ENCODE measurements around the gene RAB8A. TPM values are rescaled to one million over a fixed set of nuclear protein-coding genes. Genes with fewer than 3 reads are reported as not detected.
"Not testable (repeated sequence)": the region's sequence is repeated elsewhere in the genome, so short reads cannot be mapped to it uniquely, and the experiment has no call there.

Gene RAB8A
- total RNA-seq, 1 experiment from 2014 or later: 79.1 TPM

GRCh38 chr19:16111909-16112752, 442 bp downstream of the RAB8A start:
- no peak for DNase-seq (ENCODE audit: low read depth)

- no peak for DNase-seq (ENCODE audit: low read depth)
Measured at GRCh38 chr19:16112778-16113177, 1.1 kb downstream of the RAB8A start.

GRCh38 chr19:16113727-16114126, 2.0 kb downstream of the RAB8A start:
- DNase-seq (ENCODE audit: low read depth): no peak

- no peak for DNase-seq (ENCODE audit: low read depth)
Measured at GRCh38 chr19:16115301-16116039, 3.8 kb downstream of the RAB8A start.

- no peak for DNase-seq (ENCODE audit: low read depth)
Measured at GRCh38 chr19:16116067-16116466, 4.4 kb downstream of the RAB8A start.

- DNase-seq (ENCODE audit: low read depth): no peak
Measured at GRCh38 chr19:16117594-16118033, 5.9 kb downstream of the RAB8A start.

GRCh38 chr19:16118489-16119033, 6.9 kb downstream of the RAB8A start:
- DNase-seq (ENCODE audit: low read depth): no peak

GRCh38 chr19:16119075-16119857, 7.6 kb downstream of the RAB8A start:
- not testable (repeated sequence) for DNase-seq (ENCODE audit: low read depth)

- no peak for DNase-seq (ENCODE audit: low read depth)
Measured at GRCh38 chr19:16121141-16121540, 9.5 kb downstream of the RAB8A start.

- no peak for DNase-seq (ENCODE audit: low read depth)
Measured at GRCh38 chr19:16121967-16122366, 10.3 kb downstream of the RAB8A start.

GRCh38 chr19:16124953-16125352, 13.3 kb downstream of the RAB8A start:
- no peak for DNase-seq (ENCODE audit: low read depth)

GRCh38 chr19:16125737-16126495, 14.2 kb downstream of the RAB8A start:
- DNase-seq (ENCODE audit: low read depth): no peak

- DNase-seq (ENCODE audit: low read depth): no peak
Measured at GRCh38 chr19:16127080-16127479, 15.4 kb downstream of the RAB8A start.

- no peak for DNase-seq (ENCODE audit: low read depth)
Measured at GRCh38 chr19:16127776-16128371, 16.2 kb downstream of the RAB8A start.

- DNase-seq (ENCODE audit: low read depth): no peak
Measured at GRCh38 chr19:16131648-16132047, 20.0 kb downstream of the RAB8A start.

GRCh38 chr19:16133818-16134217, 22.1 kb downstream of the RAB8A start:
- DNase-seq (ENCODE audit: low read depth): no peak

GRCh38 chr19:16134510-16134909, 22.8 kb downstream of the RAB8A start:
- no peak for DNase-seq (ENCODE audit: low read depth)

- no peak for DNase-seq (ENCODE audit: low read depth)
Measured at GRCh38 chr19:16135430-16136127, 23.9 kb downstream of the RAB8A start.

GRCh38 chr19:16136185-16136999, 24.7 kb downstream of the RAB8A start:
- no peak for DNase-seq (ENCODE audit: low read depth)
